HG03025 (cell line): ENCODE data around the gene PLPPR1.
A peak's percentile ranks its signal among the peaks of the same experiment; 100 is the strongest.
"Not testable (repeated sequence)": the region's sequence is repeated elsewhere in the genome, so short reads cannot be mapped to it uniquely, and the experiment has no call there.

Source experiments
- ATAC-seq: cut with Tn5 transposase; IDR thresholded peaks from one replicate; pipeline ENCODE4 v1.9.1; 2021; ENCODE audit warnings: mild to moderate bottlenecking, moderate library complexity; ENCODE audit not compliant: unreplicated experiment, low FRiP score

The PLPPR1 gene

DNA sequence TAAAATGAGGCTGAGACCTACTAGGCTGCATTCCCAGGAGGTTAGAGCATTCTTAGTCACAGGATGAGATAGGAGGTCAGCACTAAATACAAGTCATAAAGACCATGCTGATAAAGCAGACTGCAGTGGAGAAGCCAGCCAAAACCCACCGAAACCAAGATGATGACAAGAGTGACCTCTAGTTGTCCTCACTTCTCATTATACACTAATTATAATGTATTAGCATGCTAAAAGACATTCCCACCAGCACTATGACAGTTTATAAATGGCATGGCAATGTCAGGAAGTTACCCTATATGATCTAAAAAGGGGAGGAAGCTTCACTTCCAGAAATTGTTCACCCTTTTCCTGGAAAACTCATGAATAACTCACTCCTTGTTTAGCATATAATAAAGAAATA, 88.6 kb downstream of the PLPPR1 start:
- ATAC-seq, result no peak

DNA sequence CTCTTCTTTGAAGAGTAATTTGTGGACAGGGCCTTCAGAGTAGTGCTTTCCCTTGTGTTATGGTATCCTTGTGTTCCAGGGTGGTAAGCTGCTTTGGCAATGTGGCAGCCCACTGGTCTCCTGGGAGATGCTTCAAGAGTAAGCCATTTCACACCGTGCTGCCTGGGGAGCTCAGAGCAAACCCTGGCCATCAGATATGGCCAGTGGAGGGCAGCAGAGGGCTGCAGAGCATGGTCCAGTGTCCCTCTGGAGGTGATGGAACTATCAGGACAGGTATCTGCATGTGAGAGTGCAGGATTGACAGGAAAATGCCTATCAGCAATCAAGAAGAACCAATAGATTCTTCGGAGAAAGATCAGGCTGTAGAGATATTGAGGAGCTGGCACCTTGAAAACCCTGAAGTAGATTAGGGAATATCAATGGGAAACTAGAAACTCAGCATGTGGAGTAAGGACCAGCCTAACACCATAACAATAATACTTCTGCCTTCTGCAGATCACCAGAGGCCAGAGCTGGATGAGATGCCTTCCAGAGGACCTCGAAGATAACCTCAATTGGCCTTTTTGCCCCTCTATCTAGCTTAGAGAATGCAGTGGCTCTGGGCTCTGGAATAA, 90.8 kb downstream of the PLPPR1 start:
- ATAC-seq, result peak; percentile 68

DNA sequence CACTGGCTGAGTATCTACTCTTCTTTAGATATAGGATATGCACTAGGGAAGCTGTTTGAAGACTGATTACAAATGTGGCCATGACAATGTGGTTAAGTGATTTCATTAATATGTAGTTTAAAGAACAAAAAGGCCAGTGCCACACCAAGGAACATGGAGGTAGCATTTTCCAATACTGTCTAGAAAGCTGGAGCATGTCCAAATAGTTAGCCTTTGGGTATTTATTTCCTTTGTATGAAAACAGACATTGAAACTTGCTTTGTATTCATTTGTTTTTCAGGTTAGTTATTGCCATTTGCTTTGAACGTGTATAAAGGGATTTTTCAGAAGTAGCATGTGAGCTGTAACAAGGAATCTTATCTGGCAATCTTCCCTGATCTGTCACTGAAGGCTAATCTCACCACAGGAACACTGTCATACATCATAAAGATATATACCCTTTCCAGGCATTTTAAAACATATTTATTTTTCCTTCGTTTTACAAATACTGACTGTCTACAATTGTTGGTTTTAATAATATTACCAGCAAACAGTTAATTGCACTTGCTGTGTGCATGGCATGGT, 93.4 kb downstream of the PLPPR1 start:
- ATAC-seq, result no peak

DNA sequence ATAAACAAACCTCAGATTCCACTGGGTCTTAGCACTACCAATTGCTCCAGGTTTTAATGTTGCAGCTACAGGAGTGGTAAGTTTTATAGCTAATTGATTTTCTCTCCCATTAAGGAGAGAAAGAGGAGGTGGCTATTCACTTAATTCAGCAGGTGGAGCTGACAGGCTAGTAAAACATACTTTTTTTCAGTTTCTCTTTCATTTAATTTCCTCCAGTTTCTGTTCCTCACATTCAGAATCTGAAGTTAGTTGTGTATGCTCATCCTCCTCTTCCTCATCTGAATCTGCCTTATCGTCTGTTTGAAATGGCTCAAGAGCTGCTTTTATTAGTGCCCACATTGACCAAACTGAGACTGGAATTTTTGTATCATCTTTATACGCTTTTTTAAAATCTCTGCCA, 98.0 kb downstream of the PLPPR1 start:
- no peak for ATAC-seq

DNA sequence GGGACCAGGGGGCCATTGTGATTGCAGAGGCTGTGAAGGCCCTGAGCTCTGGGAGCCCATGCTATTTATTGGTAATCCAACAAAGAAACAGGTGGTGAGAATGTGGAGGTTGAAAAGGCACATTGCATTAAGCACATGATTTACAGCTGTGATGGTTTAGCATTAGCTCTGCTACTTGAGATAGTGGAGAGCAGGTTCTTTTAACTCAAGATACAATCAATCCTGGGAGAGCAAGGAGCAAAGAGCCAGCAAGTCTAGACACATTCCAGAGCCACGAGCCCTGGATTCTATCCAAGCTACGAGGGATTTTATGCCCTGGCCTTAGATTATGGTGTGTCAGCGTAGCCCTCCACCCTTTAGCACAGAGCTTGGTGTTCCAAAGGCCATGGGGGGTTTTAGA, 98.8 kb downstream of the PLPPR1 start:
- ATAC-seq, result not testable (repeated sequence)

DNA sequence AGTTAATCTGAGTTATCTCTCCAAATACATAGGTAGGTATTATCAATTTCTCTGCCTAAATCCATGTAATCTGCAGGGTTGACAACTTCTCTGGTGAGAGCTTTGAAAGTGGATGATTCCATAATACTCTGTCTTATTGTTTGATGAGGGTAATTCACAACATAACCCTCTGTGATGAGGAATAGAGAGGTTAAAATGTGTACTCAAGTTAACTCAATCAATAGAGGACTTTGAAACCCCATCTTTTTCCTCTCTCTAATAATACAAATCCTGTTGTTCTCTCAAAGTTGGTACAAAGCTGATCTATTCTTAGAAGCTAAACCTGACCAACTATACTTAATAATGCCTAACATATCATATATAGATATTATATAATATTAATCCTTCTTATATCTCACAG, 100.1 kb downstream of the PLPPR1 start:
- no peak for ATAC-seq

DNA sequence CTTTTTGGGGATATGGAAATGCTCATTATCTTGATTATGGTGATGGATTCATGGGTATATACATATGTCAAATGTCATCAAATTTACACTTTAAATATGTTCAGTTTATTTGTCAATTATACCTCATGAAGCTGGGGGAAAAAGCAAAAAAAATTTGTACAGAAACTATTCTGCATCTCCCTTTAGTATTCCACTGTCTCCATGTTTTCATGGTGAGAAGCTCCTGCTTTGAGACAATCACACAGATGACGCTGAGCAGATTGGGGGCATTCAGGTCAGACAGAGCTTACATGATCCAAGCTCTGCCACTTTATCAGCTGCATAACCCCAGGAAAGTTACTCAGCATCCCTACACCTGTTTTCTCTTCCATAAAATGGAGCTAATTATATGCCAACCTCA, 101.5 kb downstream of the PLPPR1 start:
- ATAC-seq, result no peak

DNA sequence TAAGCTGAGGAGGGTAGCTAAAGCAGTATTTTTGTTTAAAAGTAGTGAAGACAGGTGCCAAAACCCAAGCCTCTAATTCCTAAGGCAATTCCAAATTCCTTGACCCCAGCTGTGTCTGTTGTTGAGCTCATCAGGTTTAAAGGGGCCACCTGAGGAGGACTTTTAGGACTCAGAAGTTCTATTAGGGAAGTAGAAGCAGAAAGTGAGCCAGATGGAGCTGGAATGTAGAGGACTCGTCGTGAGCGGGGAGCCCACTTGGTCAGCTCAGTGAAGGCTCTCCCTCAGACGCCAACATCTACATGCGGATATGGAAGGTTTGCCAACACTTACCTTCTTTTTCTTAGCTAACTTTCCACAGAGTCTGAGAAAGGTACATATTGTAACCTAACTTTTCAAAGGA, 102.8 kb downstream of the PLPPR1 start:
- ATAC-seq, result no peak

DNA sequence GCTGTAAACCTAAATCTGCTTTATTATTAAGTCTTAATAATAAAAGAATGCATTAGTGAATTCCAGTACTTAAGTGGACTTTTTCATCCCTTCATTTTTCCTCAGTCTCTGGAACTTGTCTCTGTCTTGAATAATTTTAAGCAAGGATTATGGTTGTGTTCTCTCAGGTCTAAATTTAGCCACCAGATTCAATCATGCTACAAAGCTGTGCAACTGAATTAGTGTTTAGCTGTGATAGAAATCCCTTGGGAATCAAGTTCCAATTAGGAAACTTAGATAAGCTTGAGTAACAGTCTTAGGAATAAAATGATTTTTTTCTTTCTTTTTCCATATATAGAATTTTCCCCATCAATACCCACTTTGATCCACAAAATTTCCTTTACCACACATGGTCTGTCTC, 104.3 kb downstream of the PLPPR1 start:
- no peak for ATAC-seq

DNA sequence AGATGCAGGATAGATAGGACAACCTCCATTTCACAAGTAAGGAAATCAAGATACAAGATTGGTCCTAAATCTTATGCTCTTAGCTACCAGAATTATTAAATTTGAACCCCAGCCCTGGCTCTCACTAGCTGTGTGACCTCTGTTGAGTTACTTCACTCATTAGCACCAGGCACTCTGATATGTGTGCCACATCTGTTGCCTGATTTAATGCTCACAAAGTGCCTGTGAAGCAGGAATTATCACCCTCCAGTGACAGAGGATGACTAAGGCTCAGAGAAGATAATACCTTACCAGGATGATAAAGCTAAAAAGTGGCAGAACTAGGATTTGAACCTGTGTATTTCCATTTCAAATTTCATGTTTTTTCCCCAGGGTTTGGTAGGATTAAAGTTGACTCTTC, 110.0 kb downstream of the PLPPR1 start:
- ATAC-seq, result no peak

DNA sequence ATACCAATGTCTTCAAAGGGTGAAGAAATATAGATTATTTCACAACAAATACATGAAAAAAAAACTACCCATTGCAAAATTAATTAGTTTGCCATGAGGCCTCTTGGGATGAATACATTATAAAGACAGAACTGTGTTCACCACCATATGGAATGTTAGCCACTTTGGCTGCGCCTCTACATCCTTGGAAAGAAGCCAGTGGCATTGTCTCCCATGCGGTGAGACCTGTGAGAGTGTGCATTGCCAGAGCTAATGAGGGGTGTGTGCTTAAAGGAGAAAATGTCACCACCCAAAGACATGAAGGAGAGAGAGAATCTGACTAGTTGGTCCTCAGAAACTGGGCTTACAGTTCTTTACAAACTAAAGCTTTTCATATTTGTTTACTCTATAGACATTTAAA, 110.6 kb downstream of the PLPPR1 start:
- no peak for ATAC-seq

DNA sequence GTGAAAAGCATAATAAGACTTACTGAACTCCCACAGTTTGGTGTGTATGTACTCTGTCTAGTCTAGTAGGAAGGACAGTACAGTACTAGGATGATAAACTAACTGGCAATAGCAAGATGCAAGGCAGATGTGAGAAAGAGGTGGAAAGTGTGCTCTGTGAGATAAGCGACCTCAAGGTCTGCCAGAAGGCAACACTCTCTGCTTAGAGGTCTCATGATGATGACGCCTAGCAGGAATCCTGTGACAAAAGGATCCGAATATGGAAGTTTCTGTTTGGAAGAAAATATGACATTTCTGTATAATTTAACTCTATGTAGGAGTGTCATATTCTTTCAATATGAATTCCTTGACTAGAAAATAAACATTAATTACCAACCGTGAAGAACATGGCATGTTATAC, 112.2 kb downstream of the PLPPR1 start:
- no peak for ATAC-seq

DNA sequence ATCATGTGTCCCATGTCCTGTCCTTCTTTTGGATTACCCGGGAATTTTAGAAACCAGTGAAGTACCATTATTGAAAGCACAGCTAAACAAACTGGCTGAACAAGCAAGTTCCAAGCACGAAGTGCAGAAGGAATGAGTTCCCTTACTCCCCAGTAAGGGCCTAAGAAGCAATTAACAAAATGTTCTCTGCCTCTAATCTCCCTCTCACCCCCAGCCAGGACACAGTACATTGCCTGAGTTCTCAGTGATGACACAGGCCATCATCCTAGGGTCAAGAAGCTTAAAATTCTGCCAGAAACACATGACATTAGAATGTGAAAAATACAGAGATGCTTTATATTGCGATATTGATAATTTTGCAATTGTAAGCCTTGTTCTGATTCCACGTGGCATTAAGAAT, 118.0 kb downstream of the PLPPR1 start:
- no peak for ATAC-seq

DNA sequence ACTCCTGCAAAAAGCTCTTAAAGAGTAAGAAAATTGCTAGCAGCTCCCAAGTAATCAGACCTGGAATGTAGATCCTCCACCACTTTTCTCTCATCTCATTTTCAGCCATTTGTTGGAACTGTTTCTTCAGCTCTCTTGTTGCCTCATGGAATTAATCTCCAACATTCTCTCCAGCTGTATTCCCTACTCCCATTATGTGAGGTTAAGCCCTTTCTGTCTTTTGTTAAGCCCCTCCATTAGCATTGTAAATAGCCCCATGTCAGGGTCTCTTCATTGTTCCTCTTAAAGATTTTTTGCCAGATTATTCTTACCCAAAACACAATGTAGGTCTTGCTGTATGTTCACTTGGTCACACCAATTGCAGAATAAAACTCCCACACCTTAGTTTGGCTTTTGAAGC, 119.8 kb downstream of the PLPPR1 start:
- no peak for ATAC-seq

DNA sequence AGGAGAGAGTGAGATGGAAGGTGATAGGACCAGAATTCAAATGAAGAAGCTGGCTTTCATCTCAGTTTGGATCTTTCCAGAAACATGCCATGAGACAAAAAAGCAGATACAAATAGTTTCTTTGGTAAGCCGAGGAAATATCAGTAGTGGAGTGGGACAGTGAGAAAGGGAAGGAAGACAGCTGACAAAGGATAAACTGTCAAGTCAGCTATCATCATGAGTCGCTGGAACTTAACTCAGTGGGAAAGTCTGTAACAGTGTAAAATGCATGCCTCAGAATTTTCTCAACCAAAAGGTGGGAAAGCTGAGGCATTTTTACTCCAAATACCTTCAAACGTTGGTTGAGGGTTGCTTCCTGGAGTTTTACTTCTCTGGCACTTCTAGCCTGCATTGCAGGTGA, 129.8 kb downstream of the PLPPR1 start:
- no peak for ATAC-seq

DNA sequence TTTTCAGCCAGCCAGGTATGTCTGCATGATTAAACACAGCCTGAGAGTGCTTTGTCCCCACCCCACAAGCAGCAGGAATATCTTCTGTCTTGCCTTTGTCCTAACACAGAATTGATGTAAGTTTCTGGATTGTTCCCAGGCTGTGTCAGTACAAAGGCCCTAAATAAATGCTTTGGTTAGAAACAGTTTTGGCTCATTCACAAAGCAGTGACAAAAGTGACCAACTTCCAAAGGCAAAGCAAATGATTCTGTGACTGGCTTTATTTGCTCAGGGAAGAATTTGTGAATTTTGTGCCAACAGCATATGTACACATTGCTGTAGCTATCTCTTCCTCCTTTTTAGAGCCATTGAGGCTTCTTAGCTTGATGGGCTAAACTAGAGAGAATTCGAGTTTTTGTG, 133.7 kb downstream of the PLPPR1 start:
- no peak for ATAC-seq

DNA sequence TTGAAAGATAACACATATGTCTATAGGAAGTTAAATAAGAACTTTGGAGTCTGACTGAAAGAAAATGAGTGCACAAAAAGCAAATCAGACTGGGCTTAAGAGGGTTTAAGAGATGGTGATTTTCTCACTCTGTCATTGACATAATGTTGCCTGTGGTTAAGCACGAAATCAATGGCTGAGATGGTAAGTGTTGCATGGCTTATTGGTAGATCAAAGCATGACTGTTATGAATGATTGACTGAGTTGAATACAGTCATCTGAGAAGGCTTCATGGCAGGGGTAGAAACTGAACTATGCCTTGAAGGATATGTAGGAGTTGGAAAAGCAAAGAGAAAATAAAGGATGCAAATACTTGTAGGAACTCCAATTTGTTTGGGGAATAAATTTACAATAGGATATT, 136.6 kb downstream of the PLPPR1 start:
- no peak for ATAC-seq

DNA sequence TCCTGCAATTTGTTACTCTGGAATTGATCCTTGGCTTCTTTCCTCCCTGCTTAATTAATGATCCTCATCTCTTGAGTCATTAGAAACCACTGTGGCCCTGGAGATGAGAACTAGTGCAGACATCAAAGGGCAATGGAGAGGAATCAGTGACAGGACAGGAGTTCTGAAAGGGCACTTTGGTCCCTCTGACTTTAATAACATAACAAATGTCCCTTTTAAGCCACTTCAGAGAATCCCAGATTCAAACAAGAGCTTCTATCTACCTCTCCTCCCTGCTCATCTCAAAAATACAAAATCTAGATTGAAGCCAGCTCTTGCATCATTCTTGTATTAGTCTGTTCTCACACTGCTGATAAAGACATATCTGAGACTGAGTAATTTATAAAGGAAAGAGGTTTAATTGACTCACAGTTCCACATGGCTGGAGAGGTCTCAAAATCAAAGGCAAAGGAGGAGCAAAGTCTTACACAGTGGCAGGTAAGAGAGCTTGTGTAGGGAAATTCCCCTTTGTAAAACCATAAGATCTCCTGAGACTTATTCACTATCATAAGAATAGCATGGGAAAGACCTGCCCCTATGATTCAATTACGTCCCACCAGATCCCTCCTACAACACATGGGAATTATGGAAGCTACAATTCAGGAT, 139.1 kb downstream of the PLPPR1 start:
- no peak for ATAC-seq

DNA sequence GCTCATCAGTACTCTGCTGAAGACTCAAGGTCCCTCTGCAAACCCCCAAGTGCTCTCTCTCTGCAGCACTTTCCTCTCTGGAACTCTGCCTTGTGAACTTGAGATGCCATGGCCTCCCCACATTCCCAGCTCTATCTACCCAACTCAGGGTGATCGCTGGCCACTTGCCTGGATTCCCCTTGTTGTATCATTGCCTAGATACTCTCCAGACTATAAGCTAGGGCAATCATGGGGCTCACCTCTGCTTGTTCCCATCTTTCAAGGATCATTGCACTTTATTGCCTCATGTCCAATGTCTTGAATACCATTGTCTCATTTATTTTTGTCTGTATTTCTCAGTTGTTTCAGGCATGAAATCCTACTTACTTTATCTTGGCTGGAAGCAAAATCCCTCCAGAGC, 144.1 kb downstream of the PLPPR1 start:
- no peak for ATAC-seq

DNA sequence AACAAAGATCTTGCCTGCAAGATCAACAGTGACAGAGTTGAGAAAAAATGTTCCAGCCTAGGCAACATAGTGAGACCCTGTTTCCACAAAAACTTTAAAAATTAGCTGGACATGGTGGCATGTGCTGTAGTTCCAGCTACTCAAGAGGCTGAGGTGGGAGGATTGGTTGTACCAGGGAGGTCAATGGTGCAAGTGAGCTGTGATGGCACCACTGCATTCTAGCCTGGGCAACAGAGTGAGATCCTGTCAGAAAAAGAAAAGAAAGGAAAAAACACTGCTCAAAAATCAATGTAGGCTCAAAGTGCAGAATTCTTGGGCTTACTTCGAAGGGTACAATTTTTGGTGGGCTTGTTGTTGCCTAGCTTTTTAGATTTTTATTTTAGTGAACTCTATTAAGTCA, 145.4 kb downstream of the PLPPR1 start:
- no peak for ATAC-seq

DNA sequence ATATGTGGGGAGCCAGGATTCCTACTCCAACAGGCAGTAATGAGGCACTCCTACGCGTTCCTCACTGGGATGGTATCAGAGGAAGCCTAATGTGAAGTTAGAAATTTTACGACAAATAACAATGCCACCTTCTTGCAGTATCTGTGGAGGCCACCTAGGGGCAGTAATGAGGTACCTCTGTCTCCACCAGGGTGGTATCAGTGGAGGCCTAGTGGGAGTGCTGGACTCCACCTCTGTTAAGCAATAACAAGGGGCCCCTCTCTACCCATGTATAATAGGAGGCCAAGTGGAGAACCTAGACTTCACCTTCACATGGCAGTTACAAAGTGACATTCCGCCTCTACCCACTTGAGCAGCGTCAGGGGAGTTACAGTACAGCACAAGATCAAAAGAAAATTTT, 147.9 kb downstream of the PLPPR1 start:
- no peak for ATAC-seq

DNA sequence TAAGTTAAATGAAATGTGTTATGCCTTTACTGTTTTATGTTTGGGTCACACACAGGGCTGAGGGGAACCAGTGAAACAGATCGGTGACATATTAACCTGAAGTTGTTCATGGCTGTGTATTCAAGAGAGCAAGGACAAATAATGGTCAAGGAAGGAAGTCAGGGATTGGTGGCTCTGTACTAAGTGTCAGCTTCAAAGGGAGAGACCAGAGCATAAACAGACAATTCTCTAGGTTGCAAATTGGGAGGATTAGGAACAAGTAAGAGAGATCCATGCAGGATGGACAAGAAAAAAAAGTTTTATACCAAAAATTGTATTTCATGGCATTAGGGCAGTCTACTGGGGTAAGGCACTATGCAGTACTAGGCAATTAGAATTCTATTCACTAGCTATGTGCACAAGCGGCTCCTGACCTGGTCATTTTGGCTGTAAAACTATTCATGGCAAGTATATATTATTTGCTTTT, 156.3 kb downstream of the PLPPR1 start:
- ATAC-seq, result no peak
